ENCODE results near the gene DBNDD1. TPM values are rescaled to one million over a fixed set of nuclear protein-coding genes. Genes with fewer than 3 reads are reported as not detected.
"Not testable (repeated sequence)": the region's sequence is repeated elsewhere in the genome, so short reads cannot be mapped to it uniquely, and the experiment has no call there.

Gene DBNDD1
- 11.6 and 21.2 TPM in 2 replicates for total RNA-seq (ENCODE audit: low replicate concordance)
- long read RNA-seq, partial matches to known transcripts, result 0 of 3 reads
- long read RNA-seq, other reads (novel, unspliced or antisense), result 0 of 3 reads

- DNase-seq (ENCODE audit: extremely low spot score, unreplicated experiment), result no peak
- peak; percentile 9 for TF ChIP-seq CTCF (conservative IDR thresholded peaks at IDR 0.05)
- H3K27ac Mint-ChIP-seq, result peak within 1 kb of the TSS; percentile 89
Observed at GRCh38 chr16:90018652-90019542, at the start of gene DBNDD1. Gene DBNDD1 (minus strand): TSS chr16:90019456. CDS start chr16:90019341, 115 bp downstream.

GRCh38 chr16:90061437-90061836 lies 42.2 kb upstream of the DBNDD1 start:
- TF ChIP-seq CTCF (conservative IDR thresholded peaks at IDR 0.05), result no peak
- Mint-ChIP-seq H3K27me3 (peaks cover 44% of the 10 kb centered on the region), H3K9me3 (no peaks in the 10 kb centered on the region), H3K27ac (no peak overlapping the region), H3K4me3 (no peak overlapping the region), H3K36me3 (no peaks in the 10 kb centered on the region), H3K4me1 (ENCODE audit: unreplicated experiment) (no peaks in the 10 kb centered on the region)
- DNase-seq (ENCODE audit: extremely low spot score, unreplicated experiment), result no peak

More at GRCh38 chr16:90018652-90019542, at the start of gene DBNDD1:
- Mint-ChIP-seq H3K4me3 (peak within 1 kb of the TSS; percentile 92), H3K9me3 (no peaks in the 10 kb centered on the region), H3K27me3 (peaks cover 14% of the 10 kb centered on the region), H3K36me3 (peaks cover 3% of the 10 kb centered on the region), H3K4me1 (ENCODE audit: unreplicated experiment) (peaks cover 22% of the 10 kb centered on the region)

GRCh38 chr16:90057738-90058173 lies 38.5 kb upstream of the DBNDD1 start:
- no peak overlapping the region for H3K27ac Mint-ChIP-seq
- no peak for DNase-seq (ENCODE audit: extremely low spot score, unreplicated experiment)
- peaks cover 31% of the 10 kb centered on the region for H3K27me3 Mint-ChIP-seq
- H3K36me3 Mint-ChIP-seq, result no peaks in the 10 kb centered on the region
- no peak overlapping the region for H3K4me3 Mint-ChIP-seq
- H3K9me3 Mint-ChIP-seq, result peaks cover 15% of the 10 kb centered on the region
- no peaks in the 10 kb centered on the region for H3K4me1 Mint-ChIP-seq (ENCODE audit: unreplicated experiment)
- no peak for TF ChIP-seq CTCF (conservative IDR thresholded peaks at IDR 0.05)

- peaks cover 25% of the 10 kb centered on the region for H3K27me3 Mint-ChIP-seq
- H3K9me3 Mint-ChIP-seq, result peaks cover 15% of the 10 kb centered on the region
- DNase-seq (ENCODE audit: extremely low spot score, unreplicated experiment); H3K36me3 Mint-ChIP-seq; H3K27ac Mint-ChIP-seq; H3K4me3 Mint-ChIP-seq; H3K4me1 Mint-ChIP-seq (ENCODE audit: unreplicated experiment): not testable (repeated sequence)
Observed at GRCh38 chr16:90056521-90056920, 37.3 kb upstream of the DBNDD1 start.

GRCh38 chr16:90055371-90055770 lies 36.1 kb upstream of the DBNDD1 start:
- Mint-ChIP-seq H3K4me1 (ENCODE audit: unreplicated experiment) (no peaks in the 10 kb centered on the region), H3K36me3 (no peaks in the 10 kb centered on the region), H3K9me3 (peaks cover 15% of the 10 kb centered on the region), H3K4me3 (no peak overlapping the region), H3K27ac (no peak overlapping the region), H3K27me3 (peaks cover 20% of the 10 kb centered on the region)
- no peak for DNase-seq (ENCODE audit: extremely low spot score, unreplicated experiment)
- TF ChIP-seq CTCF (conservative IDR thresholded peaks at IDR 0.05), result no peak

- Mint-ChIP-seq H3K27me3 (peaks cover 15% of the 10 kb centered on the region), H3K27ac (no peak overlapping the region), H3K9me3 (peaks cover 15% of the 10 kb centered on the region), H3K4me3 (no peak overlapping the region), H3K4me1 (ENCODE audit: unreplicated experiment) (no peaks in the 10 kb centered on the region), H3K36me3 (no peaks in the 10 kb centered on the region)
- no peak for TF ChIP-seq CTCF (conservative IDR thresholded peaks at IDR 0.05)
- no peak for DNase-seq (ENCODE audit: extremely low spot score, unreplicated experiment)
Observed at GRCh38 chr16:90054554-90054953, 35.3 kb upstream of the DBNDD1 start.

Data from type B pancreatic cell (in vitro differentiated cells).